ENCODE data around the gene EPN1. TPM values are rescaled to one million over a fixed set of nuclear protein-coding genes. Genes with fewer than 3 reads are reported as not detected.

Gene EPN1
- total and polyA plus RNA-seq, 2 experiments from 2014 or later: 47.1 to 223 TPM

- no peaks in the 10 kb centered on the region for H3K9me3 Mint-ChIP-seq
- no peak overlapping the region for H3K4me2 ChIP-seq
- H3K27me3 ChIP-seq (ENCODE audit: insufficient read depth): no peaks in the 10 kb centered on the region
- peaks cover 16% of the 10 kb centered on the region; the same call in 1 of the 2 replicates for H4K20me1 ChIP-seq (replicated peaks; ENCODE audit: insufficient read depth)
- H3K4me3 ChIP-seq: no peak overlapping the region
- no peaks in the 10 kb centered on the region for H3K4me1 ChIP-seq (ENCODE audit: insufficient read depth)
- H3K27ac ChIP-seq (ENCODE audit: low read depth): no peak overlapping the region
- DNase-seq (ENCODE audit: low spot score) (no peak), ATAC-seq (no peak)
- H3F3A ChIP-seq (replicated peaks; ENCODE audit: low read depth): no peaks in the 10 kb centered on the region
- no peak overlapping the region for H3K27ac Mint-ChIP-seq
- H3K36me3 Mint-ChIP-seq (ENCODE audit: low read depth): peaks cover 21% of the 10 kb centered on the region
- TF ChIP-seq ZNF331 (CRISPR knock-in tag; IDR thresholded peaks at IDR 0.05; ENCODE audit: low read depth) (no peak), NANOG (IDR thresholded peaks at IDR 0.05; ENCODE audit: borderline replicate concordance) (no peak), EZH2 (IDR thresholded peaks at IDR 0.05; ENCODE audit: low read depth, unreplicated experiment) (no peak), EZH2phosphoT487 (IDR thresholded peaks at IDR 0.05; ENCODE audit: unreplicated experiment) (no peak), JUNB (IDR thresholded peaks at IDR 0.05; ENCODE audit: unreplicated experiment) (no peak), ZNF114 (CRISPR knock-in tag; IDR thresholded peaks at IDR 0.05) (no peak), POLR2AphosphoS5 (IDR thresholded peaks at IDR 0.05; ENCODE audit: low read depth) (no peak), CREB1 (CRISPR knock-in tag; IDR thresholded peaks at IDR 0.05; ENCODE audit: low read depth) (no peak), REST (IDR thresholded peaks at IDR 0.05; ENCODE audit: unreplicated experiment) (no peak), ZNF462 (CRISPR knock-in tag; IDR thresholded peaks at IDR 0.05) (no peak), STAT1 (IDR thresholded peaks at IDR 0.05; ENCODE audit: unreplicated experiment) (no peak), CTCF (conservative IDR thresholded peaks at IDR 0.05; ENCODE audit: low read depth in 2 of 2) (no peak), ETS1 (IDR thresholded peaks at IDR 0.05) (no peak)
- H3K36me3 ChIP-seq (ENCODE audit: insufficient read depth): peaks cover 4% of the 10 kb centered on the region; the same call in 1 of the 2 replicates
- no peaks in the 10 kb centered on the region for H3K4me1 Mint-ChIP-seq
- H3K4me3 Mint-ChIP-seq: no peak overlapping the region
- peaks cover 3% of the 10 kb centered on the region for H3K27me3 Mint-ChIP-seq (ENCODE audit: insufficient read depth, low read depth, poor library complexity)
- peaks cover 36% of the 10 kb centered on the region for H3K79me2 ChIP-seq (replicated peaks; ENCODE audit: insufficient read depth)
- no peaks in the 10 kb centered on the region for H3K9me2 ChIP-seq (ENCODE audit: insufficient read depth)
- no peak overlapping the region for H2AFZ ChIP-seq
Observed at GRCh38 chr19:55684946-55685681, 10.1 kb downstream of the EPN1 start.

Data from GM23338 (cell line).